Lower leg skin (tissue), 4 donors: ENCODE measurements around the gene EIF2B4. TPM values are rescaled to one million over a fixed set of nuclear protein-coding genes. Genes with fewer than 3 reads are reported as not detected.
A peak's percentile ranks its signal among the peaks of the same experiment; 100 is the strongest.

Experiments used
- DNase-seq, 2 donors: peaks; one replicate each; pipeline ENCODE4 v3.0.0-alpha.2; 2019; ENCODE audit warnings: low spot score in 2 of 2
- H3K4me3 ChIP-seq: fragments of 200-600 bp; sonication (generic); 2 replicates; pipeline ENCODE4 v1.5.1; 2017; ENCODE audit warnings: mild to moderate bottlenecking, low read depth; ENCODE audit not compliant: poor library complexity, severe bottlenecking
- POLR2A ChIP-seq, 2 donors: fragments of 450-650 bp; IDR thresholded peaks; one replicate each; pipeline ENCODE4 v1.6.1; 2016 to 2017; ENCODE audit warnings: antibody characterized with exemption in 2 of 2, mild to moderate bottlenecking in 1 of 2, moderate library complexity in 1 of 2
- WGBS, 2 donors: methylation state at CpG; one replicate each; pipeline ENCODE4 v1.1.5; 2018; 5-methylcytosine and 5-hydroxymethylcytosine counted together
- intact Hi-C: fragments of 100-400 bp; cut with DNase I; formaldehyde crosslinking; loops from one replicate; pipeline ENCODE4 v1.15.0; 2023; ENCODE audit warnings: low total_unique reads
- total RNA-seq, 4 donors: library from RNA; depleted of rRNA; stranded (reverse); fragments of >200 nt; gene quantifications; one replicate each; pipeline ENCODE4 v1.1.0, GENCODE V29; 2016
- TF ChIP-seq, protein P1 (sequence below), 3 donors: fragments of 450-650 bp; IDR thresholded peaks; one replicate each; pipeline ENCODE4 v1.5.1; 2016; ENCODE audit warnings: antibody characterized with exemption in 3 of 3, mild to moderate bottlenecking in 3 of 3, moderate library complexity in 2 of 3

EIF2B4 gene
- total RNA-seq, 4 donors from 2014 or later = 49.3 to 64.3 (median 57.2) TPM

DNA sequence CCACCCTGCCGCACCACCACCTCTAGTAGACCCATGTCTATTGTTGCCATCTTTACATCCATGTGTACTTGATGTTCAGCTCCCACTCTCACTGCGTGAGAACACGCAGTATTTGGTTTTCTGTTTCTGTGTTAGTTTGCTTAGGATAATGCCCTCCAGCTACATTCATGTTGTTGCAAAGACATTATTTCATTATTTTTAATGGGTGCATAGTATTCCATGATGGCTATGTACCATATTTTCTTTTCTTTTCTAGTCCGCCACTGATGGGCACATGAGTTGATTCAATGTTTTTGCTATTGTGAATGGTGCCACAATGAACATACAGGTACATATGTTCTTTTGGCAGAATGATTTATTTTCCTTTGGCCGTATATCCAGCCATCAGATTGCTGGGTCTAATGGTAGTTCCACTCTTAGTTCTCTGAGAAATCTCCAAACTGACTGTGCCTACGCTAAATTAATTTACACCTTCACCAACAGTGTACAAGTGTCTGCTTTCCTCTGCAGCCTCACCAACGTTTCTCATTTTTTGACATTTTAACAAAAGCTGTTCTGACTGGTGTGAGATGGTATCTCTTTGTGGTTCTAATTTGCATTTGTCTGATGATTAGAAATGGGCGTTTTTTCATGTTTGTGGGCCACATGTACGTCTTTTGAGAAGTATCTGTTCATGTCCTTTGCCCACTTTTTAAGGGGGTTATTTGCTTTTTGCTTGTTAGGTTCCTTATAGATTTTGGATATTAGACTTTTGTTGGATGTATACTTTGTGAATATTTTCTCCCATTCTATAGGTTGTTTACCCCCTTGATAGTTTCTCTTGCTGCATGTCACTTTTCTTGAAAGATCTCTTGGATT, 20.9 kb upstream of the EIF2B4 start:
- intact Hi-C loops = no loop called here
- 87 to 95% methylated on average over 9 of the region's 9 CpGs for WGBS, 2 donors
- H3K4me3 ChIP-seq = no peak overlapping the region
- no peak for TF ChIP-seq POLR2A (IDR thresholded peaks at IDR 0.05)
- TF ChIP-seq, protein P1, sequence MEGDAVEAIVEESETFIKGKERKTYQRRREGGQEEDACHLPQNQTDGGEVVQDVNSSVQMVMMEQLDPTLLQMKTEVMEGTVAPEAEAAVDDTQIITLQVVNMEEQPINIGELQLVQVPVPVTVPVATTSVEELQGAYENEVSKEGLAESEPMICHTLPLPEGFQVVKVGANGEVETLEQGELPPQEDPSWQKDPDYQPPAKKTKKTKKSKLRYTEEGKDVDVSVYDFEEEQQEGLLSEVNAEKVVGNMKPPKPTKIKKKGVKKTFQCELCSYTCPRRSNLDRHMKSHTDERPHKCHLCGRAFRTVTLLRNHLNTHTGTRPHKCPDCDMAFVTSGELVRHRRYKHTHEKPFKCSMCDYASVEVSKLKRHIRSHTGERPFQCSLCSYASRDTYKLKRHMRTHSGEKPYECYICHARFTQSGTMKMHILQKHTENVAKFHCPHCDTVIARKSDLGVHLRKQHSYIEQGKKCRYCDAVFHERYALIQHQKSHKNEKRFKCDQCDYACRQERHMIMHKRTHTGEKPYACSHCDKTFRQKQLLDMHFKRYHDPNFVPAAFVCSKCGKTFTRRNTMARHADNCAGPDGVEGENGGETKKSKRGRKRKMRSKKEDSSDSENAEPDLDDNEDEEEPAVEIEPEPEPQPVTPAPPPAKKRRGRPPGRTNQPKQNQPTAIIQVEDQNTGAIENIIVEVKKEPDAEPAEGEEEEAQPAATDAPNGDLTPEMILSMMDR (IDR thresholded peaks at IDR 0.05) = no peak
- DNase-seq = no peak

GRCh38 chr2:27381577-27382181, 11.5 kb upstream of the EIF2B4 start:
- intact Hi-C loops = no loop called here
- no peak for DNase-seq
- TF ChIP-seq, protein P1 (IDR thresholded peaks at IDR 0.05) = no peak
- no peak for TF ChIP-seq POLR2A (IDR thresholded peaks at IDR 0.05)
- H3K4me3 ChIP-seq = no peak overlapping the region
- 86 to 91% methylated on average over 10 of the region's 10 CpGs for WGBS, 2 donors

DNA sequence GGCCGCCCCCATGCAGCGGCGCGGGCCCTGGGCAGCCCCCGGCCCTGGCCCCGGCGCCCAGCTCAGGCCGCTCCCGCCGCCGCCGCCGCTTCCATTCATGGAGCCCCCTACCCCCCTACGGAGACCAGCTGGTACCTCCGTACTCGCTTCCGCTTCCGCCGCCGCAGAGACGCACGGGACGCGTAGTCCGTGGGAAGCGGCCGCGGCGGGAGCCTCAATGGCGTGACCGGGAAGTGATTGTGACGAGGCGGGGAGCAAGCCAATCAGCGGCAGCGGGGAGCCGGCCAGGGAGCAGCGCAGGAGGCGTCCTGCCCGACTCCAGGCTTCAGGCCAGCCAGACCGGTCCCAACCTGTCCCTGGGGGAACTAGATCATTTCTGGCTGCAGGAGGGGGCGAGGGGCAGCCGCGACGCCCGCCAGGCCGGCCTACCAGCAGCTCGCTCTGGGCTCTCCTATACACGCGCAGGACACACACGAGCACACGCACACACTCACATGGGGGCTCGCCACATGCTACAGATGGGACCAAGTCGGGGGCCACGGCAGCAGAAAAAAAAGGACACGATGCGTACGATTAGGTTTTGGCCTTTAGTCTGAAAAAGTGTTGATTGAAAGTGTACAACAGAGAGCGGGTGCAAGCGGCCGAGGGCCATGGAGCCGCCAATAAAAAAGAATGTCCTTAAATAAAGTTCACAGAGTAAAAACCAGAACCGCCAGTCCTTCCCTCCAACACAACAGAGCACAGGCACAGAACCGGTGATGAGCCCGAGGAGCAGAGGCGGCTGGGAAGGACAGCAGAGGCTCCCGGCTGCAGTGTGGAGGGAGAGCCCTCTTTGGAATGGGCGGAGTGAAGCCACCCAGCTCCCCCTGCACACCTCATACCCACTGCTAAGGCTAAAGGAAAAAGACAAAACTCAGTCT, 10.7 kb upstream of the EIF2B4 start, which contains the start of gene ZNF513:
TSS of gene ZNF513 (minus strand) at position 109 of the 920 bp plus-strand sequence. CDS start 208 bp downstream, outside the sequence.
- intact Hi-C loops = no loop called here
- 8 to 9% methylated on average over 53 to 63 of the region's 67 CpGs for WGBS, 2 donors
- peak; percentile 95 to 99 for DNase-seq
- TF ChIP-seq, protein P1 (IDR thresholded peaks at IDR 0.05) = no peak
- no peak for TF ChIP-seq POLR2A (IDR thresholded peaks at IDR 0.05)
- H3K4me3 ChIP-seq = peak within 1 kb of the TSS; percentile 56

DNA sequence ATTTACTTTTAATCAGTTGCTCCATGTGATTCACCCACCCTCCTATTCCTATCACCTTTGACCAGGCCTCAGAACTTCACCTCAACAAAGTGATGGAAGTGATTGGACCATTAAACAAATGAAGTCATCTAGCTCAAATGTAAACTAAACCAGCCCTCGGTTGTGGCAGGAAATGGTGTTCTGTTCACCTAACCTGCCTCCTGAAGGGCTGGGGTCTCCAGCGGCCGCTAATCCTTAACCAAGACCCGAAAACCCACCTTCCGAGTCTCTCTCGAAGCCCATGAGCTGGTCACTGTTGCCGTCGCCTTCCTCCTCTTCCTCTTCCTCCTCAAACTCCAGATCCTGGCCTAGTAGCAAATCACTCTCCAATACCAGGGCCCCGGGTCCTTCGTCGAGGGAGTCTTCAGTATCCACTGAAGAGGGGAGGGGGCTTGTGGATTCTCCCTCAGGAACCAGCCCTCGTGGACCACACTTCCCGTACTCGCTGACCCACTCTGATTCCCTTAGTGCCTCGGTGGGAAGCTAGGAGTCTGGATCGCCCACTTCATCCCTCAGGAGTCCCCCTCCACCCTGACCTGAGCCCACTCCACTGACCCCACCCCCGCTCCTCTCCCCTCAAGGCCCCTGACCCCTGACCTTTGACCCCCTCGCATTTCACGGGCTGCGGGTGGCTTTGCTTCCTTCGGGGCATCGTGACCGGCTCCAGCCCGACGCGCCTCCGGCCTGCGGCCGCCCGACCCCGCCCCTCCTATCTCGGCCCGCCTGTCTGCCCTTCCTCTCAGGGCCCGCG, 9.9 kb upstream of the EIF2B4 start:
- DNase-seq = peak; percentile 73 to 94
- H3K4me3 ChIP-seq = peak overlapping the region; percentile 56
- no peak for TF ChIP-seq POLR2A (IDR thresholded peaks at IDR 0.05)
- TF ChIP-seq, protein P1 (IDR thresholded peaks at IDR 0.05) = no peak
- intact Hi-C loops = no loop called here
- 1 to 2% methylated on average over 23 to 35 of the region's 35 CpGs for WGBS, 2 donors

- DNase-seq = no peak
- WGBS, 2 donors = 84 to 87% methylated on average over 2 of the region's 2 CpGs
- no peak for TF ChIP-seq POLR2A (IDR thresholded peaks at IDR 0.05)
- TF ChIP-seq, protein P1 (IDR thresholded peaks at IDR 0.05) = no peak
- no peak overlapping the region for H3K4me3 ChIP-seq
- intact Hi-C loops = no loop called here
Observed at GRCh38 chr2:27379383-27379835, 9.3 kb upstream of the EIF2B4 start.
